Heart left ventricle (tissue), 13 donors: ENCODE results near the gene SUGP1.

Source experiments
- POLR2A ChIP-seq, 2 donors: fragments of 450-650 bp; IDR thresholded peaks; one replicate each; pipeline ENCODE4 v1.6.1; 2017; ENCODE audit warnings: antibody characterized with exemption in 2 of 2, mild to moderate bottlenecking in 2 of 2, moderate library complexity in 2 of 2
- TF ChIP-seq, protein P1 (sequence below), 12 donors: fragments of 200-600 bp; sonication (generic) in 4 of 12; IDR thresholded peaks; one replicate each; pipeline versions ENCODE4 v1.5.0 to v1.8.0; 2018 to 2022; ENCODE audit warnings: antibody characterized with exemption in 12 of 12, mild to moderate bottlenecking in 5 of 12
- donor health status: ischemic (EF 13 %, LVEDD 7.1; RV severe dilation, severe dysfunction).
- donor health status: DM: no; HTN: yes; CAD: no.
- donor health status: DM: no; HTN: no; CAD: no.
- donor health status: ischemic (EF 25% LVEDD 6.9; RV normal size, moderate dysfunction).
- donor health status: ischemic (EF 25% LVEDD 5.7; RV mildly dilated, moderate dysfunction).
- donor health status: ischemic (EF 35%, LVEDD 5.7; RV mildly dilated, moderate dysfunction).
- donor health status: nonischemic (EF 11% LVEDD 7.7; RV severe dilation, severe dysfunction).
- donor health status: DM: yes; HTN: yes; CAD: no.
- donor health status: PGD.
- donor health status: ischemic (EF 29% LVEDD 5.4; RV normal size, mild dysfunction).
- donor health status: nonischemic (EF 23%, LVEDD 6.1; RV moderate dilation, normal function).

DNA sequence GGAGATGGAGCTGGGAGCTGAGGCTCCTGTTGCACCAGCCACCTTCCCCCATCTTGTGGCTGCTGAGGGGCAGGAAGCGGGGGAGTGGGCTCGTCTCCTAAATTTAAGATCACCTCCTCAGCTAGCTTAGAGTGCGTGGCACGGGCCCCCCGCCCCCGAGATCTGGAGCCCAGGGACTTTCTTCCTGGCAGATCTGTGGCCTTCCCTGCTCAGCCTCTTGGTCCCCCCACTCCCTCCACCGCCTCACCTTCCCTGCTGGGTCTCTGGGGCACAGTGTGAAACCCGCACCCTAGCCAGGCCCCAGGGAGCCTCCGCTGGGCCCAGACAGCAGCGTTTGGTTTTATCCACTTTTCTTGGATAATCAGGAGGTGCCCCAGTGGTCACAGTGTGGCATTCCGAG, 36.2 kb upstream of the SUGP1 start:
- TF ChIP-seq, protein P1, sequence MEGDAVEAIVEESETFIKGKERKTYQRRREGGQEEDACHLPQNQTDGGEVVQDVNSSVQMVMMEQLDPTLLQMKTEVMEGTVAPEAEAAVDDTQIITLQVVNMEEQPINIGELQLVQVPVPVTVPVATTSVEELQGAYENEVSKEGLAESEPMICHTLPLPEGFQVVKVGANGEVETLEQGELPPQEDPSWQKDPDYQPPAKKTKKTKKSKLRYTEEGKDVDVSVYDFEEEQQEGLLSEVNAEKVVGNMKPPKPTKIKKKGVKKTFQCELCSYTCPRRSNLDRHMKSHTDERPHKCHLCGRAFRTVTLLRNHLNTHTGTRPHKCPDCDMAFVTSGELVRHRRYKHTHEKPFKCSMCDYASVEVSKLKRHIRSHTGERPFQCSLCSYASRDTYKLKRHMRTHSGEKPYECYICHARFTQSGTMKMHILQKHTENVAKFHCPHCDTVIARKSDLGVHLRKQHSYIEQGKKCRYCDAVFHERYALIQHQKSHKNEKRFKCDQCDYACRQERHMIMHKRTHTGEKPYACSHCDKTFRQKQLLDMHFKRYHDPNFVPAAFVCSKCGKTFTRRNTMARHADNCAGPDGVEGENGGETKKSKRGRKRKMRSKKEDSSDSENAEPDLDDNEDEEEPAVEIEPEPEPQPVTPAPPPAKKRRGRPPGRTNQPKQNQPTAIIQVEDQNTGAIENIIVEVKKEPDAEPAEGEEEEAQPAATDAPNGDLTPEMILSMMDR (IDR thresholded peaks at IDR 0.05), result no peak
- TF ChIP-seq POLR2A (IDR thresholded peaks at IDR 0.05), result no peak
